Psoas muscle (tissue), 8 donors: Measurements from ENCODE around the gene FGGY. TPM values are rescaled to one million over a fixed set of nuclear protein-coding genes. Genes with fewer than 3 reads are reported as not detected.
A peak's percentile ranks its signal among the peaks of the same experiment; 100 is the strongest.

Source experiments
- ATAC-seq, 4 donors: fragments of 200-7000 bp; cut with Tn5 transposase; one replicate each; pipeline ENCODE4 v1.9.1; 2020; ENCODE audit warnings: moderate library complexity in 3 of 4, mild to moderate bottlenecking in 2 of 4
- DNase-seq, 2 donors: peaks; one replicate each; pipeline ENCODE4 v3.0.0-alpha.2; 2020
- H3K27ac ChIP-seq: fragments of 200-600 bp; one replicate; pipeline ENCODE4 v1.8.0; 2022
- H3K27me3 ChIP-seq, 3 donors: fragments of 200-600 bp in 1 of 3; one replicate each; pipeline versions ENCODE4 v1.6.1 to v1.8.0; 2013 to 2022; ENCODE audit warnings: low read length in 2 of 3, mild to moderate bottlenecking in 2 of 3, moderate library complexity in 1 of 3; ENCODE audit not compliant: insufficient read depth in 3 of 3
- H3K36me3 ChIP-seq, 2 donors: fragments of 200-600 bp in 1 of 2; one replicate each; pipeline versions ENCODE4 v1.6.1 to v1.8.0; 2013 to 2022; ENCODE audit warnings: low read depth in 1 of 2, mild to moderate bottlenecking in 1 of 2, moderate library complexity in 1 of 2; ENCODE audit not compliant: insufficient read depth in 1 of 2
- H3K4me1 ChIP-seq: fragments of 200-600 bp; one replicate; pipeline ENCODE4 v1.8.0; 2022
- H3K4me3 ChIP-seq: fragments of 200-600 bp; one replicate; pipeline ENCODE4 v1.8.0; 2022; ENCODE audit warnings: mild to moderate bottlenecking
- H3K9me3 ChIP-seq: fragments of 200-600 bp; one replicate; pipeline ENCODE4 v1.8.0; 2022
- CTCF ChIP-seq: fragments of 200-600 bp; IDR thresholded peaks from one replicate; pipeline ENCODE4 v1.8.0; 2022; ENCODE audit warnings: antibody characterized with exemption
- WGBS, 3 donors: extraction: QIAGEN DNeasy Blood & Tissue Kit; methylation state at CpG; one replicate each; pipeline versions ENCODE4 v1.1.6 to v1.1.7; 2013; 5-methylcytosine and 5-hydroxymethylcytosine counted together
- intact Hi-C, 2 donors: fragments of 100-400 bp; cut with DNase I; formaldehyde crosslinking; loops; one replicate each; pipeline versions ENCODE4 v1.11.0 to v1.14.2; 2022
- polyA plus RNA-seq, 3 donors: library from polyadenylated mRNA; stranded (reverse); fragments of 200-250 nt; gene quantifications; one replicate each; pipeline ENCODE4 v1.2.3, GENCODE V29; 2013
- total RNA-seq, 4 donors: library from RNA; stranded (reverse); fragmentation: NEBNext Ultra II Directional in 2 of 4; extraction: Animal tissue kit (Norgen Biotek cat#: 25700) in 2 of 4; gene quantifications; one replicate each; pipeline versions ENCODE4 v1.2.1 to v1.2.4, GENCODE V29; 2021 to 2023
- donor health status: healthy with polysubstance abuse.
- donor health status: DM: no; HTN: no; CAD: no; lungs with moderate emphysema.
- donor health status: Bipolar disorder and iron deficiency.
- donor health status: healthy.
- donor health status: DM: yes; HTN: yes; CAD: no.
- donor health status: DM: no; HTN: no; CAD: no.
- donor health status: DM: no; HTN: no; CAD: no.
- donor health status: DM: yes; HTN: yes; CAD: no.

The FGGY gene
- total and polyA plus RNA-seq, 7 donors: 11.9 to 72.2 (median 46.5) TPM

- peak; percentile 3 to 13 (median 8) for ATAC-seq
- H3K4me1 ChIP-seq: peaks cover 95% of the 10 kb centered on the region
- DNase-seq: no peak
- no peaks in the 10 kb centered on the region for H3K27me3 ChIP-seq
- H3K36me3 ChIP-seq: no peaks in the 10 kb centered on the region
- intact Hi-C loops: loop anchor here in 1 of 2 donors (10.0 kb wide), 2 partner anchors 162 to 712 kb away; no protein-coding TSS in a partner anchor
- H3K27ac ChIP-seq: peak overlapping the region; percentile 96
- H3K9me3 ChIP-seq: no peaks in the 10 kb centered on the region
- TF ChIP-seq CTCF: no peak
- H3K4me3 ChIP-seq: no peak overlapping the region
- WGBS, 3 donors: 26 to 32% (median 31%) methylated on average over 2 of the region's 2 CpGs
Measured at GRCh38 chr1:59687081-59687480, 390.2 kb downstream of the FGGY start.

GRCh38 chr1:59688976-59689375 is 392.1 kb downstream of the FGGY start:
- intact Hi-C loops: loop anchor here (2.0 to 10.0 kb wide), 3 partner anchors 88 to 714 kb away; no protein-coding TSS in a partner anchor
- DNase-seq: no peak
- peak; percentile 29 to 50 (median 42) for ATAC-seq
- H3K27me3 ChIP-seq: no peaks in the 10 kb centered on the region
- H3K36me3 ChIP-seq: no peaks in the 10 kb centered on the region
- H3K4me3 ChIP-seq: peak overlapping the region; percentile 23
- H3K9me3 ChIP-seq: no peaks in the 10 kb centered on the region
- peak overlapping the region; percentile 96 for H3K27ac ChIP-seq
- no peak for TF ChIP-seq CTCF
- peaks cover 81% of the 10 kb centered on the region for H3K4me1 ChIP-seq
- 29 to 58% (median 32%) methylated on average over 5 of the region's 5 CpGs for WGBS, 3 donors

- intact Hi-C loops: loop anchor here (2.0 to 10.0 kb wide), 7 partner anchors 89 to 785 kb away; no protein-coding TSS in a partner anchor
- peak in 3 of 4 donors; percentile 18 to 58 (median 56) for ATAC-seq
- Histone ChIP-seq H3K36me3 (no peaks in the 10 kb centered on the region), H3K4me3 (no peak overlapping the region), H3K27ac (peak overlapping the region; percentile 96), H3K9me3 (no peaks in the 10 kb centered on the region), H3K4me1 (peaks cover 73% of the 10 kb centered on the region), H3K27me3 (no peaks in the 10 kb centered on the region)
- no peak for DNase-seq
- no peak for TF ChIP-seq CTCF
- 23 to 57% (median 33%) methylated on average over 1 of the region's 1 CpG for WGBS, 3 donors
Measured at GRCh38 chr1:59689730-59690129, 392.8 kb downstream of the FGGY start.

DNA sequence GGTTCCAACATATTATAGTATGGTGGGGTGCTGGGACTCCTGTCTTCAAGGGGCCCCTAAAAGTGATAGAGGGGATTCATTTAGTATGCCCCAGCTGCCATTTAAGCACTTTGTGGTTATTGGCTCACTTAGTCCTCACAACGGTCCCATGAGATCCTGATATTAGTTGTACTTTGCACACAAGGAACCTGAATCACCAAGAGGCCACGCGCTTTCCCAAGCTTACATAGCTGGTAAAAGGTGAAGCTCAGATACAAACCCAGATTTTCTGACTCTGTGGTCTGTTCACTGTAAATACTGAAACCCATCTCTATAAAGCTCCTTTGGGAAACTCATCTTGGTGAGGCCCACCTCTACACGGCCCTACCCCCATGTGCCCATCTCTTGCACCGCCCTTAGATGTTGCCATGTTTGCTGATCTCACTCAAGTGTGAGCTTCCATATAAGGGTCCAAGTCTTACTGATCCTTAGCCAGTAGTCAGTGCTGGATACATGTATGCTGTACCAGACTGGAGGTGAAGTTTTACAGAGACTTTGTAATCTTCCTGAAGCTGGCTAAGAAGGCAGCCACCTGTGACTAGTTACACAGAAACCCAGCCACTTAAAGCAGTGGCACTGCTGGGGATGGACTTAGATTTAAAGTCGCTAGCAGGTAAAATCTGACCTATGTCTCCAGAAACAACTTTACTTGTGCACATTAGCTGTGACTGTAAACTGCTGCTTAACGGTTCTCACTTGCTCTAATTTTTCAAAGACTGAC is 393.5 kb downstream of the FGGY start:
- 71 to 84% (median 72%) methylated on average over 7 of the region's 7 CpGs for WGBS, 3 donors
- H3K4me3 ChIP-seq: peak overlapping the region; percentile 58
- ATAC-seq (peak in 1 of 4 donors; percentile 38), DNase-seq (no peak)
- peaks cover 69% of the 10 kb centered on the region for H3K4me1 ChIP-seq
- intact Hi-C loops: loop anchor here (10.0 kb wide), 4 partner anchors 266 to 786 kb away; no protein-coding TSS in a partner anchor
- H3K27me3 ChIP-seq: no peaks in the 10 kb centered on the region
- TF ChIP-seq CTCF: no peak
- H3K36me3 ChIP-seq: no peaks in the 10 kb centered on the region
- no peaks in the 10 kb centered on the region for H3K9me3 ChIP-seq
- peak overlapping the region; percentile 96 for H3K27ac ChIP-seq
